Stimulated activated CD4-positive, alpha-beta T cell treated with anti-CD3 and anti-CD28 coated beads, Interleukin-4, amount 100 ng/mL, for 24 hours (primary cell): ENCODE results near the gene GMDS.
"Not testable (repeated sequence)": the region's sequence is repeated elsewhere in the genome, so short reads cannot be mapped to it uniquely, and the experiment has no call there.

ENCODE experiments used
- DNase-seq: peaks from one replicate; pipeline ENCODE4 v3.0.0-alpha.2; 2020

The GMDS gene

DNA sequence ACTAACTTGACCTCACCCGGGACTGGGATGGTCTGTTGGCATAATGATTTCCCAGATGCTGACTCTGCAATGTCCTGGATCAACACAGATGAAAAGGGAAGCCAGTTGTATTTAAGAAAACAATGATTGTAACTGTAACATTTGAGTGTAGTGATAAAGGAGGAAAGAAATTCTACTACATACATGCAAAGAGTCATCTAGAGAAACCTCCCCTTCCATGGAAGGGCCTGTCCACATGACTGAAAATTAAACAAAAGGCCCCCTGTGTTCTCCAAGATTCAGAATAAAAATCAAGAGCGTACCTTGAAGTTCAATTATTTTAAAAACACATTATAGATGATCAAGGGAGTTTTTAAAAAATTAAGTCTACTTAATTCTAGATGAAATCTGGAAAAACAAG is 484.5 kb downstream of the GMDS start:
- no peak for DNase-seq

DNA sequence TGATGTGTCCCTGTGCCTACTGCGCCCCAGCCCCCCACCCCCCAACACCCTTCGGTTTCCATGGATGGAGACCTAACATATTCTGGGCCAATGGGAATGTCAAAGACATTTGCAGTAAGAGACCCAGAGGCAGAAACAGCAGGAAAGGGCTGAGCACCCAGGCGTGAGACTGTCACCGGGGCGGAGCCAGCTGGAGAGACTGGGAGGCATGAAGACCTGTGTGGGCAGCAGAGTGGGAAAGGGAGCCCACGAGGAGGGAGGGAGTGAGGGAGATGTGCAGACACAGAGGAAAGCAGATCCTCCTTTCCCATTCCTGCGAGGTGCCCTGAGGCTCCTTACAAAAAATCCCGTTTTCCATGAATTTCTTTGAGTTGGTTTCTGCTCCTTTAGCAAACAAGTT is 485.5 kb downstream of the GMDS start:
- no peak for DNase-seq

DNA sequence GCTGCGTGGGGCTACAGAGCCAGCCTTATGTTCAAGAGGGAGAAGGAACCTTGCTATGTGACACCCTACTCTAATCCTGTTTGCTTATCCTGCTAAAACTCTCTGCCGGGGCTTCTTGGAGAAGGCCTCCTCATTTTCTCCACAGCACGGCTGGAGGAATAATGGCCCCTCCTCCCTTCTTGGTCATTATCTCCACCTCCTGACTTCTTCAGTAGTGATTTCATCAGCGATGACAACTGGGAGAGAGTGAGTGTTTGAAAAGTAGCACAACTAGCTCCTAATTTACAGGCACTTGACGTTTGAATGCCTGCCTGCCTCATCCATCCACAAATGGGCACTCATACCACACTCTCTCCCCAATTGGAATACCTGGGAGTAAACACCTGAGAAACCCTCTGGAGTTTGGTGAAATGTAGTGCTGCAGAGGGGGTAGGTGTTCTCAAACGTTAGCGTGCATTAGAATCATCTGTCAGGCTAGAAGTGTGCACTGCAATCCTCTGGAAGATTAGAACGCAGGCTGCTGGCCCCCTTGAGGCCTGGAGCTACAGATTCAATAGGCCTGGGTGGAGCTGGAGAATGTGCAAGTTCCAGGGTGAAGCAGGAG is 487.2 kb downstream of the GMDS start:
- DNase-seq: no peak

DNA sequence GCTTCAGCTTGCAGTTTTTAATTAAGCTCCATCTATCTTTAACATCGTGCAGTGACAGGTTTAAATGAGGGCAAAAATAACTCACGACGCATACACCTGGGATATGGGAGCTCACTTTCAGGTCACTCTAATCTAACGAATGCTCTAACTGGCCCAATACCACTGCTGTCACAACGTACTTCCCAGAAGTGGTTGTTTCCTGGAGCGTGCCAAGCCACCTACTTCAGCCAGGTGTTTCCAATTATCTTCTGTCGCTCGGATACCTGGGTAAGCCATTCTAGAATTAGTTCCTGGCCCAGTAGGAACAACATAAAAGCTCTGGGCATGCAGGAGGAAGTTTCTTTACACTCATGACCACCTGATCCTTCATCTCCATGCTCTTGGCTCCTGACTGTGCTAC is 488.3 kb downstream of the GMDS start:
- no peak for DNase-seq

DNA sequence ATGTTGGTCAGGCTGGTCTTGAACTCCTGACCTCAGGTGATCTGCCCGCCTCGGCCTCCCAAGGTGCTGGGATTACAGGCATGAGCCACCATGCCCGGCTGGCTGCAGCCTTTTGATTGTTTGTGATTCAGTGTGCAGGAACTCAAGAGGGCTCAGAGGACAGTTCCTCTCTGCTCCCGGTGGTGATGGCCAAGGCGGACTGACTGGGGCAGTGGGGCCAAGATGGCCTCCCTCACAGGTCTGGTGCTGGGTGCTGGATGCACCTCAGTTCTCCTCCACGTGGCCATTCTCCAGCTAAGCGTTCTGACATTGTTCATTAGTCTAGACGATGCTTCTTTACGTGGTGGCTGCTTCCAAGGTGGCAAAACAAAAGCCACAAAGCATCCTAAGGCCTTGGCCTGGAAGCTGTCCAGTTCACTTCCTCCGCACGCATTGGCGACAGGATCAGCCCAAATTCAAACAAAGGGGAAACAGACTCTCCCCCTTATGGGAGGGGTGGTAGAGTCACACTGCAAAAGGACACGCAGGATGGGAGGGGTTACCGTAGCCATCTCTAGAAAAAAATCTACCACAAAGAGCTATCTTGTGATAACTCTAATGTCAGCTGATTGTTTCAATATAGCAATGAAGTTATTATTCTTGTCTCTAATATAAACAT is 488.8 kb downstream of the GMDS start:
- DNase-seq: no peak

DNA sequence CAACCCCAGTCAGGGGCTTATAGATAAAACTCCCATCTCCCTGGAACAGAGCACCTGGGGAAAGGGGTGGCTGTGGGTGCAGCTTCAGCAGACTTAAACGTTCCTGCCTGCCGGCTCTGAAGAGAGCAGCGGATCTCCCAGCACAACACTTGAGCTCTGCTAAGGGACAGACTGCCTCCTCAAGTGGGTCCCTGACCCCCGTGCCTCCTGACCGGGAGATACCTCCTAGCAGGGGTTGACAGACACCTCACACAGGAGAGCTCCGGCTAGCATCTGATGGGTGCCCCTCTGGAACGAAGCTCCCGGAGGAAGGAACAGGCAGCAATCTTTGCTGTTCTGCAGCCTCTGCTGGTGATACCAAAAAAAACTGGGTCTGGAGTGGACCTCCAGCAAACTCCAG is 494.3 kb downstream of the GMDS start:
- DNase-seq: not testable (repeated sequence)

DNA sequence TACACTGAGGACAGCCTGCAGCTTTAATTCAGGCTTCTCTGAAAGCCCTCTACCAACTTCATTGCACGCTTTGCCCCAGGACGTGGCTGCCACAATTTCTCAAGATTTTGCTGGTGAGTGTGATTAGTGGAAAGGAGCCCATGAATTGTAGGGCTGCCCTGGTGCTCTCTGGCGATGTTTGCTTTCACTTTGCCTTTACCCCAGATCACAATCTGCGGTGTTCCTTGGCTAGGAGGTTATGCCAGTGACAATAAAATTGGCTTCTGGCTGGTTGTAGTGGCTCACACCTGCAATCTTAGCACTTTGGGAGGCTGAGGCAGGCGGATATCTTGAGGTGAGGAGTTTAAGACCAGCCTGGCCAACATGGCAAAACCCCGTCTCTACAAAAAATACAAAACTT is 496.4 kb downstream of the GMDS start:
- no peak for DNase-seq

DNA sequence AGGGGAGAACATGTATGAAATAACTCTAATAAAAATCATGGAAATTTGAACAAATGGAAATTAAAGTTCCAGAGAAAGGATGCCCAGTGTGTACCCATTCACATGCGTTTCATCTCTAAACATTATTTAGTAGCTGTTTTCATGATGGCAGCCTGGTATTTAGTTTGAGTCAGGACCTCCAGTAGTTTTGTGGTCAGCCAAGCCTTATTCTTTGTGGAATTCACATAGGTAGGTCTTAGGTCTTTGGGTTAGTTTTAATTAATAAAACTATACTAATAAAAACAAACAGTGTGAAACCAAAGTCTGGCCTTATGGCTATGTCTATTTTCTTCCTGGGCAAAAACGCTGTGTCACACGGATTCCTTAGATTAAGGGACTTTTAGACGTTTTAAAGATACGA is 497.9 kb downstream of the GMDS start:
- no peak for DNase-seq

DNA sequence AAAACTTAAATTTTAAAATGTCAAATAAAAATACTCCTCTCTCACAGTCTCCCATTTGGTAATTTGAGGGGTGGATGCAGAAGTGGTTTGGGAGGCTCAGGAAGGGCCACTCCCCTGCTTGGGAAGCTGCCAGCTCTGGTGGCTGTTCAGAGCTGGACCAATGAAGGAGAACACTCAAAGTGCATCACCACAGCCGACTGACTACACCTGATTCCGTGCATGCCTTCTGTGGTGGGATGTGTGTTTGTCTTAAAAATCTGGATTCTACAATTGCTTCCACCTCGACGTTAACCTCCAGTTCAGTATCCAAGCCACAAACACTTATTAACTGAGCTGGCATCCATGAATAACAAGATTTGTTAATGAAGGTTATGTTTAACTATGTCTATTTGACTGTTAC is 498.4 kb downstream of the GMDS start:
- DNase-seq: no peak

DNA sequence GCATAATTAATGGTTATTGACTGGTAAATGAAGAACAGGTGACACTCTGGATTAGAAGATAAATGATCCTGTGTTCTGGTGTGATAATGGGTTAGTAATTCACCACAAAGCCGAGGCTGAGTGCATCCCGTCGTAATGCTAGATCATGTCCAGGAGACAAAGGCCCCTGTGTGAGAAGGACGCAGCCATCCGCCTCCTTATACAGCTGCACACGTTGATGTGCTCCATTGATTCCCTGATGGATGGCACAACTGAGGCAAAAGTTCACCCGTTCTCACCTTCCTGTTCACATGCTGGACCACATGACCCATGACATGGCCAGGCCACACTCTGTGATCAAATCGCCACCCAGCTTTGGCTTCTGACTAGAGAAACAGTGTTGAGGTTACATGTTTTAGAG is 499.6 kb downstream of the GMDS start:
- no peak for DNase-seq

DNA sequence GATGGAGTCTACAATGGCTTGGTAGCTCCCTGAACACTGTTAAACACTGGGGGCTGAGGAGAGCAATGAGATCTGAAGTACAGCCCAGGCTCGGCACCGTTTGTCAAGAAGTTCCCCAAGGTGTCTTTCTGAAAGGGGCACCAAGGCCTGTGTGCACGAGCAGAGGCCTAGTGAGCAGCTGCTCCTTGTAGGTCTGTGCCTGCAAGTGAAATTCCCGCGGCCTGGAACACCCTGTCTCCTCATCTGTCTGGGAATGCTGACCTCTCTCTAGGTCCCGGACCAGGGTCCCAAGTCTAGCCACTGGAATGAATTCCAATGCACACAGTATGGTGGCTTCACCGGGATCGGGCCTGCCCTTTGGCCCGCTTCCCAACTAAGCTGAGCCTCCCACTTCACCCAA is 500.9 kb downstream of the GMDS start:
- DNase-seq: no peak

DNA sequence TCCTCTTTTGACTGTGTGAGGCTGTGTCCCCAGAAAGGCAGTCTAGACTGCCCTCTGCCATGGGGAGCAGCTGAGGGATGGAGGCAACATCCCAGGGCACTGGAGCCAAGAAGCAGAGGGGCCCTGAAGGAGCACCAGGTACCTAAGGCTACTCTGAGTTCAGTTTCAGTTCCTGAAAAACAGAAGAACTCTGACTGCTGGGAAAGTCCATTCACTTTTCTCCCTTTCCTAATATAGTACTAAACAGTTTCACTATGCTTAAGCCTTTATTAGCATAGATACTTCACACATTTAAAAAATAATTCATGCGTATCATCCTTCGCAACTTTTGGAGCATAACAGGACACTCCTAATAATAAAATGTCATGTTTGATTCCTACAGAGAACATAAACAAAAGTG is 505.7 kb downstream of the GMDS start:
- DNase-seq: no peak

DNA sequence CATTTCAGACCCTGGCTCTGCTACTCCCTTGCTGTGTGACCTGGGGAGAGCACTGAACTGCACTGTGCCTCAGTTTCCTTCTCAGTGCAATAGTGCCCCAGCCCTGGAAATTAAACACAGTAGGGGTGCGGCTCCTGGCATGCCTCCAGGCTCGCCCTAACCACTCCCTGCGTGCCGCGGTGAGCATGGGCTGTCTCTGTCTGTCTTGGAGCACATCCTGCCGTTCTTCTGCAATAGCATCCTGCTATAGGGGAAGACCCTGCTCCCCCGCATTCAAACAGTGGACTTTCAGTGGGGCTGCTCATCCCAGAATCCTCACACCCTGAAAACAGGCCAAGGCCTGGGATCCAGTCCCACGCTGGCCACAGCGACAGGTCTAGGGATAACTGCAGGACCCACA is 506.2 kb downstream of the GMDS start:
- DNase-seq: no peak

DNA sequence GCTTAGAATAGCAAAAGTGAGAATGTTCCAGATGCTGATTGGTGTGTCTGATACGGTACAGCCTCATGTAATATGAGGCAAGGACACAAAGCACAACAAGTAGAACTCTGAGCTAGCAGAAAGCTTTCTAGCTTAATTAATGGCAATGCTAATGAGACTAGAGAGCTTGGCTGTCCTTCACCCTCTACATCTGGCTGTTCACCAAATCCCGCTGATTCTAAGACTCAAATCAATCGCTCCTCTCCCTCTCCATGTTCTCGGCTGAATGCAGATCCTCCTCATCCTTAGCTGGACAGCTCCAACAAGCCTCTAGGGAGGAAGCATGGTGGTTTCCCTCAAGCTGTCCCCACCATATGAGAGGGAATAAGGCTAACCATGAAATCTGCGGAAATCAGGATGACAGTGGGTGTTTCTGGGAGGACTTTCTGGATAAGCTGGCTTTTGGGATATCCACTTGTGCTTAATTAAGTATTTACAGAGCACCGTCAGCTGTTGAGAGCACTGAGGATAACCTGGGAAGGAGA is 506.8 kb downstream of the GMDS start:
- DNase-seq: no peak

DNA sequence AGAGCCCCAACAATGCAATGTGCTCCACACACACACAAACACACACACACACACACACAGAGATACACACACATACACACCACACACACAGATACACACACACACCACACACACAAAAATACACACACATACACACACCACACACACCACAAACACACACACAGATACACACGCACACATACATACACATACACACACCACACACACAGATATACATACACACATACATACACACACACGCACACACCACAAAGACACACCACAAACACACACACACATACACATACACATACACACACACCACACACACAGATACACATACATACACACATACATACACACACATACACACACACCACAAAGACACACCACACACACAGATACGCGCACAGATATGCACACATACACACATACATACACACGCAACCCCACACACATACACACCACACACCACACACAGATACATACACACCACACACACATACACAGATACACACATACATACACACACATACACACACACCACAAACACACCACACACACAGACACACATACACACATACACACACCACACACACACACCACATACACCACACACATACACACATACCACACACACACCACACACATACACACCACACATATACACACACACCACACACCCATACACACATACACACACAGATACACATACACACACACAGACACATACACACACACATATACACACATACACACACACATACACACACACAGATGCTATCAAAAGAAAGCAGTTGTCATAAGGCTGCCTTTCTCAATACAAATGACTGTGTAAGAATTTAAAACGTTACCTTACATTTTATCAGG is 507.7 kb downstream of the GMDS start:
- no peak for DNase-seq

DNA sequence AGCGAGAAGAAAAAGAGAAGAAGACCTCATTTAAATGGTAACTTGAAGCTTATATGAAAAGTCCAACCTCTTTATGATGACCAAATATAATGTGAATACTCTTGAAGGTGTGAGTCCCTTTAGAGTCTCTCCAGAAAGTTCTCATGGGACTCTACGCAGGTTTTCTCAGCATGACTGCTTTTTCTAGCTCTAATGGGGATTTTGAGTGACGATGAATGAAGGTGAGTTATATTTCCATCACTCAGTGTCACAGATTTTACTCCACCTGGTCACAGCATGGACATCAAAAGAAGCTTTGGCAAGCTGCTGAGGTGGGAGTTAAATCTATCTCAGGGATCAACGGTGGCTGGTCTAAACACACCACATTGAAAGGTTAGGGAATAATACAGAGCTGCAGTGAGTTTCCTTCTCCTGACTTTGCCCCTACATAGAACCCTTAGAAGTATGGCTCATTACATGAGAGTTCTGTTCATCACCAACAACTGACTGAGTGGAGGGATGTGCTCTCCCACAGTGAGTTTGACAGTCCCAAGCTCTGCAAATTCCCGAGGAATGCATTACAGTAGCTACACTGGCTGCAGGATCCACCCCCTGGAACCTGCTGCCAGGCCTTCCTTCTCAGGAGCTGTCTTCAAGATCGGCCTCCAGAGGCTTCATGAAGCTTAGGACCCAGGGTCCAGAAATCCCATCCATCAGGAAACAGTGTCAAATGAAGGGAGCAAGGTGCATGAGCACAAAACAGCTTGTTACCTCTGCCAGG is 508.9 kb downstream of the GMDS start:
- no peak for DNase-seq

DNA sequence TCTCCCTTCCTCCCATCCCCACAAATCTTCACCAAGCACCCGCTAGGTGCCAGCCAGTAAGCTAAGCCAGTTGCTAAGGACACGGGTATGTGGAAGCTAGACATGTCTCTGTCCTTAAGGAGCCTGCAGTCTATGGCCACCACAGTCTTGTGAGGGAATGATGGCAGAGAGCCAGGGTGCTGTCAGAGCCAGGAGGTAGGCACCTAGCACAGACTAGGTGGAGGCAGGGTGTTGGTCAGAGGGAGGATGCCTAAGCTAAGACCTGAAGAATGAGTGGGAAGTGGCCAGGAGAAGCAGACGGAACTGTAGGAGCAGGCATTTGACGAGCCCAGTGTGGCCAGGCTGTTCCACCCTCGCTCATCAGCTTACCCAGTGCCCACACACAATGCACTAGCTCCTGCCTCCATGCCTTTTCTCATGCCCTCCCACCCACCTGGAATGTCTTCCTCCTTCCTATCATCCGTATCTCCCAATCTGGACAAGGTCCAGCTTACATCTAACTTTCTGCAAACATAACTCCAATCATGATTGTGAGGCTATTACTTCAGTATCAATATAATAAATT is 510.1 kb downstream of the GMDS start:
- DNase-seq: no peak

DNA sequence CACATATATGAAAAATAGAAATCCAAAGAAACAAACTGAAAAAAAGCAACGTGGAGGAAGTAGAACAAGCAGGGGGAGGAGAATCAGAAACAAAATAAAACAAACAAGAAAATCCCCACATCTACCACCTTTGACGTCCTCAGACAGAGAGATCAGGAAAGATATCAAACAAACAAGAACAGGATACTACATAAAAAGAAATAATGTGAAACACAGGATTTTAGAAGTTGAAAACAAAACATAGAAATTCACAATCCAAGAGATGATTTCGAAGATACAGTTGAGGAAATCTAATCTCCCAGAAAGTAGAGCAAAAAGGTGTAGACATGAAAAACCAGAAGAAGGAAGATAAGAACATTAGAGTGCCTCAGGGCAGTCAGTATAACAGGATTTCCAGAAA is 514.5 kb downstream of the GMDS start:
- no peak for DNase-seq

DNA sequence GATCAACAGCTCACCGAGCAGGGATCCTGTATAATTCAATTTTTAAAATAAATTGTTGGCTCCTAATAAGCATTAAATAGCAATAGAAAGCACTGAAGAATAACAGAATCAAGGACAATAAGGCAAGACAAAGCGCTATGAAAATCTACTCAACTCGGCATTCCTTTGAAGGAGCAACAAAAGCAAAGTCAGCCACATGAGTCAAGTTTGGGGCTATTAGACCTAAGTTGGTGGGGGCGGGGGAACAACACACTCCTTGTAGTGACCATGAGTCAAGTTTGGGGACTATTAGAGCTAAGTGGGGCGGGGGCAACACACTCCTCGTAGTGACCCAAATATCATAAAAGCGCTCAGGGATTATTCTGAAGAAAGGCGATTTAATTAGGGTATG is 515.7 kb downstream of the GMDS start:
- DNase-seq: no peak

DNA sequence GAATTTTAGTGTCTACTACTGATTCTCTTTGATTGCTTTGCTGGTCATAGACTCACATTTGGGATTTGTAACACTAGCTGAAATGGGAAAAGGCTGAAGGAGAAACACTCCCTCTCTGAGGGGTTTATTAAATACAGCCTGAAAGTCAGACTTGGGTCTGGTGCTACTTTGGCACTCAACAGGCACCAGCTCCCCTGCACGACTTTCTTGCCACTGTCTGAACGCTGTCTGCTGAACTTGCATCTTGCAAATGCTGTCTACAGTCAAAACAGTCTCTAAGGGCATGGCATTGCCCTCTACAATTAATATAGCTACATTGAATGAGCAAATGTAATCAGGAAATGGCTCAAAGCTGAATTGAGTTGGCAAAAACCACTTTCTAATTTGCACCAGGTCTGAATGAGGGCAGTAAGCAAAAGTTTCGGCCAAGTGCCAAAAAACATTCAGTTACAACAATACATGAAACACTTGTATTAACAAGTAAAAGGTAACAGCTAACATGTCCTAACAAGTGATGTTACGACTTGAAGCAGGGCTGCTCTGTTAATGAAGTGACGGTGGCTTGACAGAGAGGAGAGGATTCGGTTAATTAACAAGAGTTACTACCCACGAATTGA is 516.2 kb downstream of the GMDS start:
- DNase-seq: no peak

DNA sequence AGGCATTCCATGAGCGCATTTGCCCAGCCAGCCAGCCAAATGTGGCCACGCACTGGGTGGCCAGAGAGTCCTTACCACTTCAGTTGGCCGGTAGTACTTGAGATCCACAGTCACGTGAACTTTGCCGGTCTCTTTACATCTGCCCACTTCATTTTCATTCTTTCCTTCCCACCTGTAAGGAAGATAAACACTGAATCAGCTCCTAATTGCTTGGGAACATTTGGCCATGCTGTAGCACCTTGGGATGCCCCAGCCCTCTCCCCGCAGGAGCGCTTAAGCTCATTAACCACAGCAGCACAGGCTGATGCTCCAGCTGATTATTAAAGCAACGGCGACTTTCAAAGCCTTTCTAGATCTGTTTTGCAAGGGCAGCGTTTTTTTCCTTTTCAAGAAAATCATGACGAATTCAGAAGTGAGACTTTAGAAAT is 519.0 kb downstream of the GMDS start:
- DNase-seq: no peak

DNA sequence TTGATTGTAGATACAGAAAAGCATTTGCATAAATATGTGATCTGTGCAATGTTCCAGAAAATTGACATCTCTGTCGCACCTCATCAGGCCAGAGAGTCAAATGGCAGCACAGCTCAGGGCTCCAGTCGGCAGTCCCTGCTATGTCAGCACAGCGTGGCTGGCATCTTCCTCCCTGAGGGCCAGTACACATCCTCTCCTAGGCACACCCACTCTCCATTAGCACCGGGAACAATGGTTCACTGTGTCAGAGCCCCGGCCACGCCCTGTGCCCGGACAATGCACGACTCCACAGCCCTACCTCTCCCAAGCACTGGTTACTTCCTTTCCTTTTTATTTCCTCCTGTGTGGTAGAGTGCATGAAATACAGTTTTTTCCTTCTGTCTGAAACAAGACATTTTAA is 520.8 kb downstream of the GMDS start:
- no peak for DNase-seq

DNA sequence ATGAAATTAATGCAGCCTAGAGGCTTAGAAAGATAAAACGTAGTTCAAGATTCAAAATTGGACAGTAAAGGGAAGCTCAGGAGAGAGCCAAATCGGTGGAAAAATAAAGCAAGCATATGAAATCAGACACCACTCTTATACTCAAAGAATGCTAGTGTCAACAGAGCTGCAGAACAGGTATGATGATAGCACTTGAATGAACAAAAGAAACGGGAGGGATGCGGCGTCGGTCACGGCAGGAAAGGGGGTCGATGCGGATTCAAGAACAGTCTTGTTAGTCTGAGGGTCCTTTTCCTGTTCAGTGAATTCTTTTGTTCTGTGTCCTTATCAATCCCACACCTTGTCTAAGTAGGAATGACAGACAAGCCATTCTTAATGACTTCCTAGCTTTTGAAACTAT is 521.3 kb downstream of the GMDS start:
- DNase-seq: no peak
